Activated effector memory CD4-positive, alpha-beta T cell treated with Interleukin-2 at 50 U/mL for 16 hours (primary cell): ENCODE results near the gene LRBA.

Source experiments
- DNase-seq: peaks from one replicate; pipeline ENCODE4 v3.0.0-alpha.2; 2020

LRBA gene

GRCh38 chr4:150477869-150478268 is 537.2 kb downstream of the LRBA start:
- DNase-seq = no peak

GRCh38 chr4:150476776-150477175 is 538.3 kb downstream of the LRBA start:
- no peak for DNase-seq

GRCh38 chr4:150475763-150476162 is 539.3 kb downstream of the LRBA start:
- DNase-seq = no peak

GRCh38 chr4:150464523-150464922 is 550.6 kb downstream of the LRBA start:
- DNase-seq = no peak

- DNase-seq = no peak
Measured at GRCh38 chr4:150462743-150463142, 552.3 kb downstream of the LRBA start.

- DNase-seq = no peak
Measured at GRCh38 chr4:150461957-150462356, 553.1 kb downstream of the LRBA start.

- no peak for DNase-seq
Measured at GRCh38 chr4:150457802-150458201, 557.3 kb downstream of the LRBA start.

GRCh38 chr4:150451883-150452282 is 563.2 kb downstream of the LRBA start:
- DNase-seq = no peak

- no peak for DNase-seq
Measured at GRCh38 chr4:150447356-150447755, 567.7 kb downstream of the LRBA start.

GRCh38 chr4:150439451-150439933 is 575.6 kb downstream of the LRBA start:
- no peak for DNase-seq

GRCh38 chr4:150436598-150437370 is 578.3 kb downstream of the LRBA start:
- no peak for DNase-seq

- no peak for DNase-seq
Measured at GRCh38 chr4:150431221-150431620, 583.9 kb downstream of the LRBA start.

GRCh38 chr4:150425161-150425560 is 589.9 kb downstream of the LRBA start:
- no peak for DNase-seq

GRCh38 chr4:150423503-150423902 is 591.6 kb downstream of the LRBA start:
- DNase-seq = no peak

GRCh38 chr4:150423074-150423473 is 592.0 kb downstream of the LRBA start:
- DNase-seq = no peak

- DNase-seq = no peak
Measured at GRCh38 chr4:150421612-150422011, 593.5 kb downstream of the LRBA start.

GRCh38 chr4:150419939-150420338 is 595.1 kb downstream of the LRBA start:
- DNase-seq = no peak

GRCh38 chr4:150418757-150419410 is 596.2 kb downstream of the LRBA start:
- DNase-seq = no peak

- DNase-seq = no peak
Measured at GRCh38 chr4:150415213-150415612, 599.9 kb downstream of the LRBA start.

GRCh38 chr4:150411520-150411919 is 603.6 kb downstream of the LRBA start:
- DNase-seq = no peak

GRCh38 chr4:150402871-150403272 is 612.2 kb downstream of the LRBA start:
- no peak for DNase-seq

- DNase-seq = no peak
Measured at GRCh38 chr4:150401083-150401687, 613.9 kb downstream of the LRBA start.

GRCh38 chr4:150395872-150396271 is 619.2 kb downstream of the LRBA start:
- no peak for DNase-seq

- DNase-seq = no peak
Measured at GRCh38 chr4:150394046-150394445, 621.0 kb downstream of the LRBA start.
